K562 (cell line): Measurements from ENCODE around the gene MAD1L1. TPM values are rescaled to one million over a fixed set of nuclear protein-coding genes. Genes with fewer than 3 reads are reported as not detected.

ENCODE experiments used
- CGGBP1 ChIP-seq: fragments of 250-450 bp; sonication (Bioruptor Pico); IDR thresholded peaks from 2 replicates; pipeline ENCODE4 v1.9.0; 2021; ENCODE audit warnings: mild to moderate bottlenecking
- FOSL1 ChIP-seq: fragments of 200-800 bp; sonication (Bioruptor generic); conservative IDR thresholded peaks from 2 replicates; pipeline ENCODE4 v1.6.1; 2016; ENCODE audit warnings: missing genetic modification characterization, missing compliant biosample characterization
- PHF21A ChIP-seq: fragments of 450-650 bp; IDR thresholded peaks from 2 replicates; pipeline ENCODE4 v1.6.1; 2017; ENCODE audit warnings: low read depth, borderline replicate concordance
- ZBTB11 ChIP-seq, 3 experiments: fragments of 200-800 bp in 1 of 3; fragments of 250-450 bp in 1 of 3; fragments of 450-650 bp in 1 of 3; sonication (Bioruptor Pico) in 1 of 3; sonication (Bioruptor generic) in 1 of 3; formaldehyde crosslinking in 1 of 3; IDR thresholded peaks; 2 replicates each; pipeline versions ENCODE4 v1.6.1 to v1.8.0; 2016 to 2022; ENCODE audit warnings: mild to moderate bottlenecking in 2 of 3, missing genetic modification characterization in 2 of 3, missing compliant biosample characterization in 1 of 3, moderate library complexity in 1 of 3
- ZBTB26 ChIP-seq: fragments of 450-650 bp; formaldehyde crosslinking; IDR thresholded peaks from 2 replicates; pipeline ENCODE4 v1.4.0; 2022; ENCODE audit warnings: missing genetic modification characterization
- polyA plus RNA-seq, 8 experiments: library from polyadenylated mRNA; depleted of rRNA in 4 of 8; stranded (reverse) in 5 of 8; unstranded in 3 of 8; fragments of >200 nt; fragmentation: Nextera tagmentation in 2 of 8; fragmentation: Illumina TruSeq in 1 of 8; extraction: Ambion mirVana in 2 of 8; extraction: Trizol in 1 of 8; gene quantifications; 2 replicates each; pipeline versions ENCODE4 v1.2.1 to v1.2.3, GENCODE V29; 2011 to 2014; ENCODE audit warnings: inconsistent platforms in 1 of 8, missing spikeins in 1 of 8
- total RNA-seq, 7 experiments: library from RNA; depleted of rRNA in 6 of 7; stranded (reverse); fragments of >200 nt in 6 of 7; fragmentation: Illumina TruSeq in 2 of 7; extraction: Trizol in 2 of 7; gene quantifications; 2 replicates each; pipeline versions ENCODE4 v1.2.1 to v1.2.3, GENCODE V29; 2011 to 2021; ENCODE audit warnings: low replicate concordance in 1 of 7

Gene MAD1L1
- total and polyA plus RNA-seq, 9 of the 15 experiments (the other 6 are each of a cell fraction or from before 2014, with no cell fraction given): 1.7 to 89.7 (median 18.0) TPM

- TF ChIP-seq ZBTB11 (CRISPR knock-in tag; IDR thresholded peaks at IDR 0.05) (no peak), PHF21A (no peak), CGGBP1 (CRISPR knock-in tag) (no peak), FOSL1 (tag) (no peak), ZBTB26 (CRISPR knock-in tag) (no peak)
Observed at GRCh38 chr7:1911571-1911970, 321.2 kb downstream of the MAD1L1 start (continued).
